ENCODE measurements around the gene ANKRD11. TPM values are rescaled to one million over a fixed set of nuclear protein-coding genes. Genes with fewer than 3 reads are reported as not detected.

Gene ANKRD11
- polyA plus RNA-seq, 1 donor (not counting 4 experiments of a cell fraction or from before 2014, with no cell fraction given), result 30.1 TPM

DNA sequence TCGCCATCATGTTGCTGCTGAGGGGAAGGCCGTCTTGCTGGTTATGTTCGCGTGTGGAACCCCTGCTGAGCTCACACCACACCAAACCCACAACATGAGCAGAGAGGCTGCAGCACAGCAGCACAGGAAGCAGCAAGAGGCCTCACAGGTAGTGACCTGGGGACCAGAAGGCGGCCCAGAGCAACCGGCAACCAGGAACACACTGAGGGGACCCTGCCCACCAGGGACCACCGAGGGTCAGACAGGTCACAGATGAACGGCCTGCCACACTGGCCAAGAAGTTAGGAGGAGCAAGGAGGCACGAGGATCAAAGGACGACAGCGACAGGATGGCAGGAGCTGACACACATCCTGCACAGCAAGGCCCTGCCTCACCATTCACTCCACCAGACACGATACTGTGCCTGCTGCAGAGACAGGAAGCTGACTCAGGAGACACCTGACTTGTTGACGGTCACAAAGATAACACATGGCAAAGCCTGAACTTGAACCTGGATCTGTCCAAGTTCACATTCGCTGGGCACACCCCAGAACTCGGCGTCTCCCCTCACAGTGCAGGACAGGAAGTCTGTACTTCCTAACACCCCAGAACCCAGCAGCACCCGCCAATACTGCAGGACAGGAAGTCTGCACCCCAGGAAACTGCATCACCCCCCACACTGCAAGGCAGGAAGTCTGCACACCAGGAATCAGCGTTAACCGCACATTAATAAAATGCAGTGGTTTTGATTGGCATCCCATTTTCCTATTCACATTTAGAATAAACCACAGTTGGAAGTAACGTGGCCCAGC lies 174.4 kb downstream of the ANKRD11 start:
- H2AFZ ChIP-seq (ENCODE audit: control insufficient read depth, low read length), result no peak overlapping the region
- no peaks in the 10 kb centered on the region for H3K27me3 ChIP-seq (ENCODE audit: control insufficient read depth, extremely low read depth, insufficient read depth, low read length)
- TF ChIP-seq EZH2 (IDR thresholded peaks at IDR 0.05; ENCODE audit: low read length), result no peak
- TF ChIP-seq, protein P1, sequence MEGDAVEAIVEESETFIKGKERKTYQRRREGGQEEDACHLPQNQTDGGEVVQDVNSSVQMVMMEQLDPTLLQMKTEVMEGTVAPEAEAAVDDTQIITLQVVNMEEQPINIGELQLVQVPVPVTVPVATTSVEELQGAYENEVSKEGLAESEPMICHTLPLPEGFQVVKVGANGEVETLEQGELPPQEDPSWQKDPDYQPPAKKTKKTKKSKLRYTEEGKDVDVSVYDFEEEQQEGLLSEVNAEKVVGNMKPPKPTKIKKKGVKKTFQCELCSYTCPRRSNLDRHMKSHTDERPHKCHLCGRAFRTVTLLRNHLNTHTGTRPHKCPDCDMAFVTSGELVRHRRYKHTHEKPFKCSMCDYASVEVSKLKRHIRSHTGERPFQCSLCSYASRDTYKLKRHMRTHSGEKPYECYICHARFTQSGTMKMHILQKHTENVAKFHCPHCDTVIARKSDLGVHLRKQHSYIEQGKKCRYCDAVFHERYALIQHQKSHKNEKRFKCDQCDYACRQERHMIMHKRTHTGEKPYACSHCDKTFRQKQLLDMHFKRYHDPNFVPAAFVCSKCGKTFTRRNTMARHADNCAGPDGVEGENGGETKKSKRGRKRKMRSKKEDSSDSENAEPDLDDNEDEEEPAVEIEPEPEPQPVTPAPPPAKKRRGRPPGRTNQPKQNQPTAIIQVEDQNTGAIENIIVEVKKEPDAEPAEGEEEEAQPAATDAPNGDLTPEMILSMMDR (optimal IDR thresholded peaks at IDR 0.05 in 1 of 3, IDR thresholded peaks at IDR 0.05 in 1 of 3, conservative IDR thresholded peaks at IDR 0.05 in 1 of 3; ENCODE audit: extremely low read depth in 1 of 3, insufficient read depth in 2 of 3, low read length in 3 of 3), result no peak
- H3K9me1 ChIP-seq (ENCODE audit: control insufficient read depth, extremely low read depth, insufficient read depth, low read length), result peaks cover 2% of the 10 kb centered on the region
- H4K20me1 ChIP-seq (ENCODE audit: control insufficient read depth, extremely low read depth, insufficient read depth, low read length), result peaks cover 7% of the 10 kb centered on the region
- peaks cover 78% of the 10 kb centered on the region for H3K4me1 ChIP-seq (ENCODE audit: control insufficient read depth, extremely low read depth, insufficient read depth, low read length)
- H3K9me3 ChIP-seq (ENCODE audit: control insufficient read depth, low read depth, low read length), result peaks cover 8% of the 10 kb centered on the region
- peaks cover 87% of the 10 kb centered on the region for H3K79me2 ChIP-seq (ENCODE audit: control insufficient read depth, insufficient read depth, low read length)
- peak overlapping the region; percentile 33 for H3K4me2 ChIP-seq (ENCODE audit: control insufficient read depth, extremely low read depth, insufficient read depth, low read depth, low read length)
- FAIRE-seq (peak; percentile 98), DNase-seq (ENCODE audit: low read depth, low spot score) (peak; percentile 77)
- H3K36me3 ChIP-seq (ENCODE audit: control insufficient read depth in 2 of 2, extremely low read depth in 1 of 2, insufficient read depth in 2 of 2, low read length in 2 of 2), result peaks cover 11 to 33% of the 10 kb centered on the region in 2 experiments
- dilution Hi-C loops (cut with MboI; ENCODE audit: extremely low pct_ligation_motif_present, low sequenced_read_pairs), result no loop called here
- H3K4me3 ChIP-seq (ENCODE audit: control insufficient read depth in 2 of 3, extremely low read depth in 1 of 3, insufficient read depth in 2 of 3, low read depth in 1 of 3, low read length in 3 of 3), result no peak overlapping the region
- H3K27ac ChIP-seq (ENCODE audit: control insufficient read depth, insufficient read depth, low read length), result peak overlapping the region; percentile 65
- H3K9ac ChIP-seq (ENCODE audit: control insufficient read depth, extremely low read depth, insufficient read depth, low read length), result peak overlapping the region; percentile 42

DNA sequence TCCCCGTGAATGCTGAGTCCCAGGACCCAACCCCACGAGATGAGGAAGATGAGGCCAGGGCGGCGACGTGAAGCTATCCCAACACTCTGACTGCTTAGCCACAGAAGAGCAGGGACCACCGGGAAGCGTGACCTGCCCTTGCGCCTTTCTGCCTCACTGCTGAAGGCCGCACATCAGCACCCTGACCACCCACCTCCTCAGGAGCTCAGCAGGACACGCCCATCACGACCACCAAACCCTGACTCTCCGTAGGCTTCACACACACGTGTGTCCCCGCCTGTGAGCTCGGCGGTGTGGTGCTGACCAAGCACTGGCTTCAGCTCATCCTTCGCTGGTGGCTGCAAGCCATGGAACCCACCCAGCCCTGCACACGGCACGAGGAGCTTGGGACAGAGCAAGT lies 175.1 kb downstream of the ANKRD11 start:
- Histone ChIP-seq H3K79me2 (ENCODE audit: control insufficient read depth, insufficient read depth, low read length) (peaks cover 88% of the 10 kb centered on the region), H4K20me1 (ENCODE audit: control insufficient read depth, extremely low read depth, insufficient read depth, low read length) (peaks cover 7% of the 10 kb centered on the region), H3K4me2 (ENCODE audit: control insufficient read depth, extremely low read depth, insufficient read depth, low read depth, low read length) (peak overlapping the region; percentile 33), H3K9ac (ENCODE audit: control insufficient read depth, extremely low read depth, insufficient read depth, low read length) (no peak overlapping the region), H3K4me3 (ENCODE audit: control insufficient read depth in 2 of 3, extremely low read depth in 1 of 3, insufficient read depth in 2 of 3, low read depth in 1 of 3, low read length in 3 of 3) (no peak overlapping the region), H3K4me1 (ENCODE audit: control insufficient read depth, extremely low read depth, insufficient read depth, low read length) (peaks cover 71% of the 10 kb centered on the region), H2AFZ (ENCODE audit: control insufficient read depth, low read length) (no peak overlapping the region), H3K36me3 (ENCODE audit: control insufficient read depth in 2 of 2, extremely low read depth in 1 of 2, insufficient read depth in 2 of 2, low read length in 2 of 2) (peaks cover 13 to 34% of the 10 kb centered on the region in 2 experiments), H3K27me3 (ENCODE audit: control insufficient read depth, extremely low read depth, insufficient read depth, low read length) (no peaks in the 10 kb centered on the region), H3K9me1 (ENCODE audit: control insufficient read depth, extremely low read depth, insufficient read depth, low read length) (peaks cover 2% of the 10 kb centered on the region), H3K27ac (ENCODE audit: control insufficient read depth, insufficient read depth, low read length) (peak overlapping the region; percentile 65), H3K9me3 (ENCODE audit: control insufficient read depth, low read depth, low read length) (peaks cover 8% of the 10 kb centered on the region)
- dilution Hi-C loops (cut with MboI; ENCODE audit: extremely low pct_ligation_motif_present, low sequenced_read_pairs), result no loop called here
- FAIRE-seq (no peak), DNase-seq (ENCODE audit: low read depth, low spot score) (no peak)
- no peak for TF ChIP-seq EZH2 (IDR thresholded peaks at IDR 0.05; ENCODE audit: low read length)
- TF ChIP-seq, protein P1 (optimal IDR thresholded peaks at IDR 0.05 in 1 of 3, IDR thresholded peaks at IDR 0.05 in 1 of 3, conservative IDR thresholded peaks at IDR 0.05 in 1 of 3; ENCODE audit: extremely low read depth in 1 of 3, insufficient read depth in 2 of 3, low read length in 3 of 3), result no peak
